VCaP (cell line): ENCODE measurements around the gene LOXL1.

Experiments used
- H3K27ac ChIP-seq: fragments of 450-650 bp; 2 replicates; pipeline ENCODE4 v1.5.1; 2017
- CTCF ChIP-seq: fragments of 450-650 bp; conservative IDR thresholded peaks from 2 replicates; pipeline ENCODE4 v1.5.1; 2017; ENCODE audit warnings: mild to moderate bottlenecking, moderate library complexity

The LOXL1 gene

DNA sequence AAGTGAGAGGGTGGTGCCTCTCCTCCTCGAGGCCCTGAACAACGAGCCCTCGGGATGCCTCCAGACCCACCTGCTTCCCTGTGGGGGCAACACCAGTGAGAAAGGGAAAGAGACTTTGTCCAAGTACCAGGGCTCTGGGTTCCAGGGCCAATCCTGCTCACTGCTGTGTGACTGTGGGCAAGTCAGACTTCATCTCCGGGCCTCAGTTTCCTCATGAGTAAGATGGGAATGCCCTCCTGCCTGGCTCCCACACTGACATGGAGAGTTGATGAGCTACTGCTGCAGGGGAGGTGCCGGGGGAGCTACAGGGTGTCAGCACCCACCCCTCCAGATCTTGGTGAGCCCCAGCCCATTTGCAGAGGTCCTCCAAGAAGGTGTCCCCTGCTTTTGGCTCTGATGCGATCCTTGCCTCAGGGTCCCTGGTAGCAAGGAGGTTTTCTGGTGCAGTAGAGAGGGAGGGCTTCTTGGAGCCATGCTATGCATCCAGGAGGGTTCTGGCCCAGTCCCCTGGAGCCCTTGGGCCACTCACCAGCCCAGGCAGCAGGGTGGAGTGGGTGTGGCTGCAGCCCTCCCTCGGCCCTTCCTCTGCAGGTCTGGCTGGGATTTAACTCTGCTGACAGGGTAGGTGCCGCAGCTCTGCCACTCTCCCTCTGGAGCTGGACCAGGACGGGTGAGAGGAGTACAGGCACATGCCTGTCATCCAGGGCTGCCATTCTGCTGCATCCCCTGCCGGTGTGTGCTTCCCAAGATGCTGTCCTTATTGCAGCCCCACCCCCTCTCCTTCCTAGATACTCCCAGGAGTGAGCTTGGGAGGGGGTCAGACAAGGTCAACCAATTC, 26.9 kb downstream of the LOXL1 start:
- no peak overlapping the region for H3K27ac ChIP-seq
- no peak for TF ChIP-seq CTCF

DNA sequence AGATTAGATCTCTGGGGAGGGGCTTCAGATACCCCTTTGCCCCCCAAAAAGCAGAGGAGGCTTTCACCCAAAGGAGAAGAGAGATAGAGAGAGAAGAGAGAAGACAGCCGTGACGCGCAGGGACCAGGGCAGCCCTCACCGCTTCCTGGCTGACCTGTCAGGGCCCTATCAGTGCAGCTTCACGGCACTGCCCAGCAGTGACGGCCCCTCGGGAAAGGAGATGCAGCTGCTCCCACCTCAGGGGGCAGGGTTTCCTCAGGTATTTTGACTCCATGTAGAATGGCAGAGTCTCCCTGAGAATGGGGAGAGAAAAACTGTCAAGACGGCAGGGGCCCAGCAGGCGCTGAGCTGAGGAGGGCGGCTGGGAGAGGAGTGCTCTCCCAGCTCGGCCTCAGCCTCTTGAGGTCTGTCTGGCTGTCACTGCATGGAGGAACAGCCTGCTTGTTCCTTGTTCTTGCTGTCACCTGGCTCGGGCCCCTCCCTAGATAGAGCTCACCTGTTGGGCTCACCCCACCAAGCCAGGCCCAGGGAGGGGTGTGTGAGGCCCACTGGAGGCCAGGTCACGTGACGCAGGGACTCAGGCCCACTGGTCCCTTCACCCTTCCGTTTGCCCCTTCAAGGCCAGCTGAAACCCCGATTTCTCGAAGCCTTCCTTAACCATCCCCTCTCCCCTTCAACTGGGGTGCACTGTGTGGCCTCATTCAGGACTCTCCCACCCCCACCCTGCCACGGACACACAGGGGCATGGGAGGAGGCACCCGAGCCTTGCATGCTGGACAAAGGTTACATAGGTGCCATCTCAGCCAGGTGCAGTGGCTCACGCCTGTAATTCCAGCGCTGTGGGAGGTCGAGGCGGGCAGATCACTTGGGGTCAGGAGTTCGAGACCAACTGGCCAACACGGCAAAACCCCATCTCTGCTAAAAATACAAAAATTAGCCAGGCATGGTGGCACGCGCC, 28.2 kb downstream of the LOXL1 start:
- TF ChIP-seq CTCF = no peak
- H3K27ac ChIP-seq = no peak overlapping the region

GRCh38 chr15:73955326-73955725, 29.1 kb downstream of the LOXL1 start:
- H3K27ac ChIP-seq = no peak overlapping the region
- TF ChIP-seq CTCF = no peak

DNA sequence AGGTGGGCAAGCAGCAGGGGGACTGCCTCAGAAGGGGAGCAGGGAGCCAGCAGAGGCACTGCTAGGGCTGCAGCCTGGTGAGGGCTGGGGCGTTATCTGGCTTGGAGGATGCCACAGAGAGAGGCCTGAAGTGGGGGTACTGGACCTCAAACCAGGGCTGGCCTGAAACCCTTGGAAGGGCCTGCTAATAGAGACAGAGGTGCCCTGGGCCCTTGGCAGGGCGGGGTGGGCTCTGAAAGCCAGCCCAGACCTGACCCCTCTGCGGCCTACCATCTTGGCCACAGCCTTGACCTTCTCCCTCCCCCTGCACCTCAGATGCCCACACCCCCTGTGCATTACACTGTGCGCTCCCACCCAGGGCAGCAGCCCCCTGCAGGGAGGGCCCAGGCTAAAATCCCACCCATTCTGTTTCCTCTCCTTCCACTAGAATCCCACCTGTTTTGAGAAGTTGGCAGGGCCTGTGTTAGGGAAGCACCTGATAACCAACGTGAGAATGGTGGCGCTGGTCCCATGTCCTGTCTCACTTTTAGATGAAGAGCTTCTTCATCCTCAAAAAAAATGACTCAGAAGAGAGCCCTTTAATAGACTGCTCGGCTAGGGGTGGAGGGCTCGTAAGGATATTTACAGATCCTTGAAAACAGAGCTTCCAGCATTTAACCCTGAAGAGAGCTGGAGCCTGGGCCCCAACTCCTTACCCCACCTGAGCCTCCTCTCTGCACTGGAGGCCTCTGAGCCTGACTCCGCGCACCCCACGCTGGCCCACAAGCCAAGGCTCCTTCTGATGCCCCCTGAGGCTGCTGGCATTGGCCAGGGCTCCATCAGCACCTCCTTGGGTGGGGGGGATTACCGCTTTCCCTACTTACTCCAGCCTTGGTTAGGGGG, 29.8 kb downstream of the LOXL1 start:
- TF ChIP-seq CTCF = no peak
- H3K27ac ChIP-seq = no peak overlapping the region

GRCh38 chr15:73956743-73957135, 30.5 kb downstream of the LOXL1 start:
- H3K27ac ChIP-seq = no peak overlapping the region
- no peak for TF ChIP-seq CTCF

DNA sequence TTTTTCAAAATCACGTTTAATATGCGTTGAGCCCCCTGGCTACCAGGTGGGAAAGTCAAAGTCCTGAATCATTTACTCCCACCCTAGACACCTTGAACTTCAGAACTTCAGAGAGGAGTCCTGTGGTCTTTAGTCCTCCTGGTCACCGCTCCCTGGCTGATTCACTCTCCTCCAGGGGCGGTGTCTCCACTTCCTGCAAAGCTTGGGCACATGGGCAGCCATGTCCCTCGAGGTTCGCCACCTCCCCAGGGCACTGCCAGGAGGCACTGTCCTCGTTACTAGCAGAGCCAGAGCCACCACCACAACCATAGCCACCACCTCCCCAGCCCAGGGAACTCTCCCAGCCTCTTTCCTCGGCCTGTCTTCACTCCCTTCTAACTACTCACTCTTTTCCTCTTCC, 31.0 kb downstream of the LOXL1 start:
- no peak for TF ChIP-seq CTCF
- no peak overlapping the region for H3K27ac ChIP-seq
